HFFc6 (cell line): ENCODE data around the gene GDPD4. TPM values are rescaled to one million over a fixed set of nuclear protein-coding genes. Genes with fewer than 3 reads are reported as not detected.

Experiments used
- DNase-seq: peaks from one replicate; pipeline ENCODE4 v3.0.0-alpha.2; 2018
- H3K27ac Mint-ChIP-seq: 2 replicates; pipeline ENCODE4 v1.8.0; 2020; ENCODE audit warnings: mild to moderate bottlenecking, mixed read lengths
- H3K27me3 Mint-ChIP-seq: 2 replicates; pipeline ENCODE4 v1.8.0; 2021; ENCODE audit warnings: mild to moderate bottlenecking, moderate library complexity, mixed read lengths; ENCODE audit not compliant: insufficient read depth
- H3K36me3 Mint-ChIP-seq: 2 replicates; pipeline ENCODE4 v1.8.0; 2021; ENCODE audit warnings: low read depth, mixed read lengths
- H3K4me1 Mint-ChIP-seq: 2 replicates; pipeline ENCODE4 v1.8.0; 2020; ENCODE audit warnings: low read depth, mixed read lengths
- H3K4me3 Mint-ChIP-seq: 2 replicates; pipeline ENCODE4 v1.8.0; 2020; ENCODE audit warnings: mild to moderate bottlenecking, moderate library complexity, mixed read lengths
- H3K9me3 Mint-ChIP-seq: 2 replicates; pipeline ENCODE4 v1.8.0; 2020; ENCODE audit warnings: mild to moderate bottlenecking, mixed read lengths
- CTCF ChIP-seq: fragments of 200-600 bp; sonication (generic); IDR thresholded peaks from 2 replicates; pipeline ENCODE4 v1.5.0; 2021; ENCODE audit warnings: antibody characterized with exemption, mild to moderate bottlenecking
- total RNA-seq, 6 experiments: library from RNA; stranded (reverse); fragmentation: NEBNext Ultra II Directional; extraction: Animal tissue kit (Norgen Biotek cat#: 25700); gene quantifications; 2 replicates in 1 of 6; 3 replicates in 5 of 6; pipeline ENCODE4 v1.2.3, GENCODE V29; 2021

The GDPD4 gene
- total RNA-seq, 6 experiments from 2014 or later, result not detected

- H3K4me3 Mint-ChIP-seq, result no peak overlapping the region
- no peak for TF ChIP-seq CTCF
- H3K27me3 Mint-ChIP-seq, result peaks cover 15% of the 10 kb centered on the region
- H3K36me3 Mint-ChIP-seq, result no peaks in the 10 kb centered on the region
- no peak overlapping the region for H3K27ac Mint-ChIP-seq
- no peak for DNase-seq
- no peaks in the 10 kb centered on the region for H3K9me3 Mint-ChIP-seq
- no peaks in the 10 kb centered on the region for H3K4me1 Mint-ChIP-seq
Measured at GRCh38 chr11:77205467-77206263, 95.8 kb downstream of the GDPD4 start.

- TF ChIP-seq CTCF, result no peak
- no peak for DNase-seq
- no peaks in the 10 kb centered on the region for H3K4me1 Mint-ChIP-seq
- no peak overlapping the region for H3K27ac Mint-ChIP-seq
- H3K27me3 Mint-ChIP-seq, result peaks cover 15% of the 10 kb centered on the region
- H3K4me3 Mint-ChIP-seq, result no peak overlapping the region
- H3K9me3 Mint-ChIP-seq, result peaks cover under 1% of the 10 kb centered on the region; the same call in 1 of the 2 replicates
- no peaks in the 10 kb centered on the region for H3K36me3 Mint-ChIP-seq
Measured at GRCh38 chr11:77204754-77205466, 96.6 kb downstream of the GDPD4 start.

- peaks cover 15% of the 10 kb centered on the region for H3K27me3 Mint-ChIP-seq
Measured at GRCh38 chr11:77203901-77204753, 97.4 kb downstream of the GDPD4 start.

GRCh38 chr11:77202941-77203900, 98.3 kb downstream of the GDPD4 start:
- no peak for TF ChIP-seq CTCF
- Mint-ChIP-seq H3K9me3 (peaks cover 6% of the 10 kb centered on the region; the same call in 1 of the 2 replicates), H3K27me3 (peaks cover 10% of the 10 kb centered on the region), H3K27ac (no peak overlapping the region), H3K4me3 (no peak overlapping the region), H3K36me3 (no peaks in the 10 kb centered on the region), H3K4me1 (no peaks in the 10 kb centered on the region)
- DNase-seq, result no peak

More at GRCh38 chr11:77203901-77204753, 97.4 kb downstream of the GDPD4 start:
- Mint-ChIP-seq H3K4me3 (no peak overlapping the region), H3K9me3 (peaks cover 6% of the 10 kb centered on the region; the same call in 1 of the 2 replicates), H3K36me3 (no peaks in the 10 kb centered on the region), H3K4me1 (no peaks in the 10 kb centered on the region), H3K27ac (no peak overlapping the region)
- no peak for DNase-seq
- no peak for TF ChIP-seq CTCF
